ENCODE measurements around the gene SLIT1.

Gene SLIT1

GRCh38 chr10:97211229-97211628, 25.5 kb upstream of the SLIT1 start:
- DNase-seq (ENCODE audit: low spot score) = no peak
- TF ChIP-seq, protein P1, sequence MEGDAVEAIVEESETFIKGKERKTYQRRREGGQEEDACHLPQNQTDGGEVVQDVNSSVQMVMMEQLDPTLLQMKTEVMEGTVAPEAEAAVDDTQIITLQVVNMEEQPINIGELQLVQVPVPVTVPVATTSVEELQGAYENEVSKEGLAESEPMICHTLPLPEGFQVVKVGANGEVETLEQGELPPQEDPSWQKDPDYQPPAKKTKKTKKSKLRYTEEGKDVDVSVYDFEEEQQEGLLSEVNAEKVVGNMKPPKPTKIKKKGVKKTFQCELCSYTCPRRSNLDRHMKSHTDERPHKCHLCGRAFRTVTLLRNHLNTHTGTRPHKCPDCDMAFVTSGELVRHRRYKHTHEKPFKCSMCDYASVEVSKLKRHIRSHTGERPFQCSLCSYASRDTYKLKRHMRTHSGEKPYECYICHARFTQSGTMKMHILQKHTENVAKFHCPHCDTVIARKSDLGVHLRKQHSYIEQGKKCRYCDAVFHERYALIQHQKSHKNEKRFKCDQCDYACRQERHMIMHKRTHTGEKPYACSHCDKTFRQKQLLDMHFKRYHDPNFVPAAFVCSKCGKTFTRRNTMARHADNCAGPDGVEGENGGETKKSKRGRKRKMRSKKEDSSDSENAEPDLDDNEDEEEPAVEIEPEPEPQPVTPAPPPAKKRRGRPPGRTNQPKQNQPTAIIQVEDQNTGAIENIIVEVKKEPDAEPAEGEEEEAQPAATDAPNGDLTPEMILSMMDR (IDR thresholded peaks at IDR 0.05; ENCODE audit: extremely low read depth, missing control alignments) = no peak

DNA sequence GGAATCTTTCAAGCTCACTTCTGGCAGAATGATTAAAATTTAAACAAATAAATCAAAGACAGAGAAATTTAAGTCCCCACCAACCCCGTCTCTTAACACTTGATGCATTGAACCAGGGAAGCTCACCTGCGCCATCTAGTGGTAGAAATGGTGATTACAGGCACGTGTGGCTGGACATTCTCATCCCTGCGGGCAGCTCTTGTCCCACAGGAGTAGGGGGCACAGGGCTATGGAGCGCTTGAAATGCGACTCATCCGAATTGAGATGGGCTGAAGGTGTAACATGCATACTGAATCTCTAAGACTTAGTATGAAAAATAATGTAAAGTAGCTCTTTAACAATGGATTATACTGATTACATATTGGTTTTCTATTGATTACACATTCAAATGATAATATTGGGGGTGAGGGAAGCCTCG, 24.8 kb upstream of the SLIT1 start:
- peak; percentile 71 for DNase-seq (ENCODE audit: low spot score)

GRCh38 chr10:97207756-97208346, 22.1 kb upstream of the SLIT1 start:
- no peak for DNase-seq (ENCODE audit: low spot score)
- TF ChIP-seq, protein P1 (IDR thresholded peaks at IDR 0.05; ENCODE audit: extremely low read depth, missing control alignments) = no peak

More for the DNA sequence above, 24.8 kb upstream of the SLIT1 start:
- TF ChIP-seq, protein P1 (IDR thresholded peaks at IDR 0.05; ENCODE audit: extremely low read depth, missing control alignments) = peak; percentile 93

DNA sequence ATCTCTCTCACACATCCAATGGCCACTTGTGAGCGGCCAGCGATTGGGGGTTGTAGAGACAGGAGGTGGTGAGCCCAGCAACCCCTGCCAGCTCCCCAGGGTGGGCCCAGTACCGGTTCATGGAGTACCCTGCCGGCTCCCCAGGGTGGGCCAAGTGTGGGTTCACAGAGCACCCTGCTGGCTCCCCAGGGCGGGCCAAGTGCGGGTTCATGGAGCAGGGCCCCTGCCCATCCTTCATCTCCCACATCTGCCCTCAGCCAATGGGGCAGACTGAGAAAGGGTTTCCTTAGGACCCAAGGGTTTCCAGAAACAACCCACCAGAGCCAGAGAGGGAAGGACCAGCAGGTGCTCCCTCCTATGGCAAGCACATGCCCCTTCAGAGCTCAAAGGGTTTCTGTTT, 21.4 kb upstream of the SLIT1 start:
- DNase-seq (ENCODE audit: low spot score) = no peak
- TF ChIP-seq, protein P1 (IDR thresholded peaks at IDR 0.05; ENCODE audit: extremely low read depth, missing control alignments) = no peak

DNA sequence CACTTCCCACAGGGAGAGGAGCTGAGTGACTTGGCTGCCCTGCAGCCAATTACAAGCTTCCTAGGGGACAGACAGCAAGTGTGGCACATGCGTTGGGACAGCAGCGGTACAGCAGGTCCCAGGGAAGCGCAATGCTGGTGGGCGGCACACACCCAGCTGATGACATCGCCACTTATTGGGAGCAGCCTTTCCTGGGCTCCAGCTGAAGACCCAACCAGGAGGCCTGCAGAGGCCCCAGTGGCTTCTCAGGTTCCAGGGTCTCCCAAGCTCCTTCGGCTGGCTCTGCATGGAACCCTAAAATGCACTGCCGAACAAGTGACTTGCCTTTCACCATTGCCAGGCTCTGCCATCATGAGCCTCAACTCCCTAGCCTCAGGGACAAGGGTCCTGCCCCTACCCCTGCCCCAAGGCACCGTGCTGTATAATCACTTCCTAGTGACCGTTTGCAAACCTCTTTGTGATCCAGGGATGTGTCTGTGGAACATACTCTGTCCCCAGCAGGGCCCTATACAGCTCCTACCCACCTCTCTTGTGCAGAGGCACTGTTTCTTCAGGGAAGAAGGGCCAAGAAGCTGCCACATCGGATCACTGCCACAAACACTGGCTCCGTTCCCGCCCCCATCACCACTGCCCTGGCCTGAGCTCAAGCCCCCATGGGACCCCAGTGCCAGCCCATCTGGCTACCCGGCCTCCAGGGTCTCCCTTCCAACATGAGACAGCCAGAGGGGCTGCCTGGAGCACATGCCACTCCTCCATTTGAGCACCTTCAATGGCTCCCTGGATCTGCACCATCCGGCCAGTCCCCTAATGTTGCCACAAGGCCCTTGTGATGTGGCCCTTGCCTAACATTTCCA, 19.3 kb upstream of the SLIT1 start:
- DNase-seq (ENCODE audit: low spot score) = no peak
- TF ChIP-seq, protein P1 (IDR thresholded peaks at IDR 0.05; ENCODE audit: extremely low read depth, missing control alignments) = no peak

DNA sequence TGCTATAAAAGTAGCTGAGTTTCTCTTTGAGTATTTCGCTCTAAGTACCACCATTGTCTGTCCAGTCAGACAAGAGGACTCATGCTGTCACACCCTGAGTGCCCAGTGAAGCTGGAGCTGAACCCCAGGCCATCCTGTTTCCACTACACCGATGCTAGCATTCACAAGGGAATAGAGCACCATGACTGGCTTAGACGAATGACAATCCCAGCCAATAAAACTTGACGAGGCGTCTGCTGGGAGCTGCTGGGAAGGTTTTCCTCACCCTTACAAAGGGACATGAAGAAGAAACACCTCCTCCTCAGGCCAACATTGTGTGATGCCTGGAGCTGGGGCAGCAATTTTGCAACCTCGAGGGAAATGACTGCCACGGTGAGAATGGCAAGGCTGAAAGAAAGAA, 17.5 kb upstream of the SLIT1 start:
- TF ChIP-seq, protein P1 (IDR thresholded peaks at IDR 0.05; ENCODE audit: extremely low read depth, missing control alignments) = no peak
- DNase-seq (ENCODE audit: low spot score) = no peak

- DNase-seq (ENCODE audit: low spot score) = no peak
- TF ChIP-seq, protein P1 (IDR thresholded peaks at IDR 0.05; ENCODE audit: extremely low read depth, missing control alignments) = no peak
These were observed 14.9 kb upstream of the SLIT1 start for GRCh38 chr10:97200616-97201015.
